Activated CD8-positive, alpha-beta T cell treated with anti-CD3 and anti-CD28 coated beads for 36 hours (primary cell): Measurements from ENCODE around the gene PCDHGA3. TPM values are rescaled to one million over a fixed set of nuclear protein-coding genes. Genes with fewer than 3 reads are reported as not detected.
A peak's percentile ranks its signal among the peaks of the same experiment; 100 is the strongest.
"Not testable (repeated sequence)": the region's sequence is repeated elsewhere in the genome, so short reads cannot be mapped to it uniquely, and the experiment has no call there.

Experiments used
- ATAC-seq: fragments of 200-7000 bp; cut with Tn5 transposase; one replicate; pipeline ENCODE4 v1.10.0; 2021; ENCODE audit warnings: mild to moderate bottlenecking, moderate library complexity
- CTCF ChIA-PET: fragments of 350-600 bp; sonication (Branson Sonifier 250); formaldehyde crosslinking; loops from one replicate; lab custom pipeline; 2021; ENCODE audit warnings: antibody characterized with exemption; lab: Charles Lee
- POLR2A ChIA-PET: fragments of 350-600 bp; sonication (Branson Sonifier 250); formaldehyde crosslinking; loops from one replicate; lab custom pipeline; 2021; ENCODE audit warnings: antibody characterized with exemption; lab: Charles Lee
- DNase-seq: peaks from one replicate; pipeline ENCODE4 v3.0.0-alpha.2; 2020
- H3K27ac Mint-ChIP-seq: one replicate; pipeline ENCODE4 v1.8.0; 2021; ENCODE audit warnings: mild to moderate bottlenecking, mixed read lengths
- H3K27me3 Mint-ChIP-seq: one replicate; pipeline ENCODE4 v1.8.0; 2021; ENCODE audit warnings: mixed read lengths
- H3K36me3 Mint-ChIP-seq: one replicate; pipeline ENCODE4 v1.8.0; 2021; ENCODE audit warnings: low read depth, mixed read lengths
- H3K4me1 Mint-ChIP-seq: one replicate; pipeline ENCODE4 v1.8.0; 2021; ENCODE audit warnings: low read depth, mixed read lengths
- H3K4me3 Mint-ChIP-seq: one replicate; pipeline ENCODE4 v1.8.0; 2021; ENCODE audit warnings: mild to moderate bottlenecking, moderate library complexity, mixed read lengths
- H3K9me3 Mint-ChIP-seq: one replicate; pipeline ENCODE4 v1.8.0; 2021; ENCODE audit warnings: mixed read lengths
- CTCF ChIP-seq: fragments of 200-600 bp; IDR thresholded peaks from one replicate; pipeline ENCODE4 v1.8.0; 2022; ENCODE audit warnings: antibody characterized with exemption, mild to moderate bottlenecking
- intact Hi-C: fragments of 100-400 bp; cut with micrococcal nuclease; formaldehyde crosslinking; loops from one replicate; pipeline ENCODE4 v1.10.0; 2022
- total RNA-seq, 2 experiments: library from RNA; stranded (reverse); gene quantifications; one replicate each; pipeline ENCODE4 v1.2.3, GENCODE V29; 2021

Gene PCDHGA3
- total RNA-seq, 2 experiments from 2014 or later, result not detected

- ChIA-PET CTCF (interaction anchor here (1.0 to 2.2 kb wide), 9 partner anchors 15 to 206 kb away, joined by 3 to 9 read pairs (median 3); partner anchors contain the start of genes PCDHB9, PCDHGA1, PCDHGA10 and PCDHGA11), POLR2A (no interaction called here)
- DNase-seq, result no peak
- Mint-ChIP-seq H3K27me3 (peaks cover 57% of the 10 kb centered on the region), H3K4me1 (peaks cover 2% of the 10 kb centered on the region), H3K9me3 (peaks cover 31% of the 10 kb centered on the region), H3K27ac (no peak within 1 kb of the TSS), H3K4me3 (no peak within 1 kb of the TSS), H3K36me3 (peaks cover 19% of the 10 kb centered on the region)
- intact Hi-C loops, result no loop called here
- TF ChIP-seq CTCF, result peak; percentile 33
- ATAC-seq, result no peak
These were observed 49.0 kb downstream of the PCDHGA3 start, which contains the start of gene PCDHGA8 for GRCh38 chr5:141392429-141393198. Gene PCDHGA8, plus strand, starts transcription at chr5:141392633. Its CDS starts 181 bp downstream, at chr5:141392814.

GRCh38 chr5:141393267-141393666 is 49.6 kb downstream of the PCDHGA3 start:
- ChIA-PET POLR2A (no interaction called here), CTCF (interaction anchor here (0.6 to 2.2 kb wide), 6 partner anchors 14 to 92 kb away, joined by 3 to 9 read pairs (median 3); partner anchors contain the start of genes PCDHGA1, PCDHGA10, PCDHGA12 and PCDHGB6)
- TF ChIP-seq CTCF, result no peak
- H3K27me3 Mint-ChIP-seq, result peaks cover 57% of the 10 kb centered on the region
- intact Hi-C loops, result no loop called here
- peaks cover 19% of the 10 kb centered on the region for H3K36me3 Mint-ChIP-seq
- H3K27ac Mint-ChIP-seq, result no peak overlapping the region
- H3K9me3 Mint-ChIP-seq, result peaks cover 29% of the 10 kb centered on the region
- peaks cover 2% of the 10 kb centered on the region for H3K4me1 Mint-ChIP-seq
- ATAC-seq, result no peak
- DNase-seq, result no peak
- H3K4me3 Mint-ChIP-seq, result no peak overlapping the region

GRCh38 chr5:141394401-141395187 is 51.0 kb downstream of the PCDHGA3 start:
- ATAC-seq, DNase-seq, H3K27ac Mint-ChIP-seq, H3K4me1 Mint-ChIP-seq, intact Hi-C loops, H3K4me3 Mint-ChIP-seq, POLR2A ChIA-PET: not testable (repeated sequence)
- CTCF ChIA-PET, result interaction anchor here (3.6 kb wide), 1 partner anchor 19 kb away, joined by 19 read pairs; the partner anchor contains the start of gene PCDHGA10
- peaks cover 55% of the 10 kb centered on the region for H3K27me3 Mint-ChIP-seq
- H3K36me3 Mint-ChIP-seq, result peaks cover 23% of the 10 kb centered on the region
- H3K9me3 Mint-ChIP-seq, result peaks cover 29% of the 10 kb centered on the region

Other genes starting within 250 kb of the PCDHGA3 start
- gene PCDHB2, start 249.2 kb upstream of the PCDHGA3 start, total RNA-seq, result not detected
- gene PCDHB3, start 243.4 kb upstream of the PCDHGA3 start, total RNA-seq, result not detected
- not detected for gene PCDHB4, start 222.0 kb upstream of the PCDHGA3 start, total RNA-seq
- not detected for gene PCDHB5, start 208.6 kb upstream of the PCDHGA3 start, total RNA-seq
- gene PCDHB6, start 193.8 kb upstream of the PCDHGA3 start, total RNA-seq, result not detected
- not detected for gene PCDHB7, start 171.2 kb upstream of the PCDHGA3 start, total RNA-seq
- gene PCDHB8, start 166.0 kb upstream of the PCDHGA3 start, total RNA-seq, result not detected
- gene PCDHB16, start 161.4 kb upstream of the PCDHGA3 start, total RNA-seq, result not detected
- gene PCDHB9, start 156.7 kb upstream of the PCDHGA3 start, total RNA-seq, result not detected
- gene PCDHB10, start 151.5 kb upstream of the PCDHGA3 start, total RNA-seq, result not detected
- not detected for gene PCDHB11, start 144.2 kb upstream of the PCDHGA3 start, total RNA-seq
- gene PCDHB12, start 135.1 kb upstream of the PCDHGA3 start, total RNA-seq, result not detected
- not detected for gene PCDHB13, start 129.9 kb upstream of the PCDHGA3 start, total RNA-seq
- gene PCDHB14, start 120.5 kb upstream of the PCDHGA3 start, total RNA-seq, result not detected
- gene PCDHB15, start 98.4 kb upstream of the PCDHGA3 start, total RNA-seq, result not detected
- under 1 TPM in 1 of 2 experiments, not detected in 1; 0.25 TPM for gene SLC25A2, start 39.8 kb upstream of the PCDHGA3 start, total RNA-seq
- 10 to 100 TPM; 56.2 to 58.1 TPM for gene TAF7, start 23.0 kb upstream of the PCDHGA3 start, total RNA-seq
- under 1 TPM in 1 of 2 experiments, not detected in 1; 0.07 TPM for gene PCDHGA1, start 13.3 kb upstream of the PCDHGA3 start, total RNA-seq
- not detected for gene PCDHGA2, start 5.1 kb upstream of the PCDHGA3 start, total RNA-seq
- not detected for gene PCDHGB1, start 6.3 kb downstream of the PCDHGA3 start, total RNA-seq
- gene PCDHGA4, start 11.2 kb downstream of the PCDHGA3 start, total RNA-seq, result not detected
- gene PCDHGB2, start 16.2 kb downstream of the PCDHGA3 start, total RNA-seq, result under 1 TPM; 0.11 to 0.14 TPM
- not detected for gene PCDHGA5, start 20.3 kb downstream of the PCDHGA3 start, total RNA-seq
- gene PCDHGB3, start 26.4 kb downstream of the PCDHGA3 start, total RNA-seq, result under 1 TPM; 0.07 to 0.16 TPM
- gene PCDHGA6, start 30.1 kb downstream of the PCDHGA3 start, total RNA-seq, result not detected
- not detected for gene PCDHGA7, start 38.9 kb downstream of the PCDHGA3 start, total RNA-seq
- gene PCDHGB4, start 43.9 kb downstream of the PCDHGA3 start, total RNA-seq, result not detected
- not detected for gene PCDHGA8, start 48.8 kb downstream of the PCDHGA3 start, total RNA-seq
- under 1 TPM in 1 of 2 experiments, not detected in 1; 0.11 TPM for gene PCDHGB5, start 54.1 kb downstream of the PCDHGA3 start, total RNA-seq
- under 1 TPM in 1 of 2 experiments, not detected in 1; 0.09 TPM for gene PCDHGA9, start 58.9 kb downstream of the PCDHGA3 start, total RNA-seq
- gene PCDHGB6, start 64.2 kb downstream of the PCDHGA3 start, total RNA-seq, result under 1 TPM in 1 of 2 experiments, not detected in 1; 0.09 TPM
- not detected for gene PCDHGA10, start 69.2 kb downstream of the PCDHGA3 start, total RNA-seq
- not detected for gene PCDHGB7, start 73.8 kb downstream of the PCDHGA3 start, total RNA-seq
- not detected for gene PCDHGA11, start 77.2 kb downstream of the PCDHGA3 start, total RNA-seq
- not detected for gene PCDHGA12, start 86.7 kb downstream of the PCDHGA3 start, total RNA-seq
- not detected for gene PCDHGC3, start 132.1 kb downstream of the PCDHGA3 start, total RNA-seq
- not detected for gene PCDHGC4, start 141.2 kb downstream of the PCDHGA3 start, total RNA-seq
- gene PCDHGC5, start 145.3 kb downstream of the PCDHGA3 start, total RNA-seq, result not detected